Colonic mucosa (tissue), 4 donors: Measurements from ENCODE around the gene SULF2. TPM values are rescaled to one million over a fixed set of nuclear protein-coding genes. Genes with fewer than 3 reads are reported as not detected.

Source experiments
- DNase-seq: peaks from one replicate; pipeline ENCODE4 v3.0.0-alpha.2; 2020
- H3K27ac ChIP-seq: fragments of 200-600 bp; one replicate; pipeline ENCODE4 v1.8.0; 2021
- H3K27me3 ChIP-seq: fragments of 200-600 bp; one replicate; pipeline ENCODE4 v1.8.0; 2021
- H3K36me3 ChIP-seq: fragments of 200-600 bp; one replicate; pipeline ENCODE4 v1.8.0; 2021
- H3K4me1 ChIP-seq: fragments of 200-600 bp; one replicate; pipeline ENCODE4 v1.8.0; 2021; ENCODE audit warnings: mild to moderate bottlenecking
- H3K4me3 ChIP-seq: fragments of 200-600 bp; one replicate; pipeline ENCODE4 v1.8.0; 2021
- H3K9ac ChIP-seq, 2 donors: one replicate each; pipeline ENCODE4 v1.7.0; 2013; ENCODE audit warnings: control low read depth in 2 of 2, low read depth in 2 of 2, low read length in 2 of 2
- H3K9me3 ChIP-seq: fragments of 200-600 bp; one replicate; pipeline ENCODE4 v1.8.0; 2021
- intact Hi-C: fragments of 100-400 bp; cut with DNase I; formaldehyde crosslinking; loops from one replicate; pipeline ENCODE4 v1.14.1; 2022
- total RNA-seq, 2 donors: library from RNA; stranded (reverse); fragmentation: NEBNext Ultra II Directional in 1 of 2; extraction: Animal tissue kit (Norgen Biotek cat#: 25700) in 1 of 2; gene quantifications; one replicate each; pipeline ENCODE4 v1.2.1, GENCODE V29; 2021
- TF ChIP-seq, protein P1 (sequence below): fragments of 200-600 bp; IDR thresholded peaks from one replicate; pipeline ENCODE4 v1.8.0; 2022; ENCODE audit warnings: antibody characterized with exemption, mild to moderate bottlenecking
- donor health status: healthy.
- donor health status: DM: no; HTN: no; CAD: no.
- donor health status: DM: no; HTN: no; CAD: no.

Gene SULF2
- total RNA-seq, 2 donors from 2014 or later, result 97.9 to 153 TPM

DNA sequence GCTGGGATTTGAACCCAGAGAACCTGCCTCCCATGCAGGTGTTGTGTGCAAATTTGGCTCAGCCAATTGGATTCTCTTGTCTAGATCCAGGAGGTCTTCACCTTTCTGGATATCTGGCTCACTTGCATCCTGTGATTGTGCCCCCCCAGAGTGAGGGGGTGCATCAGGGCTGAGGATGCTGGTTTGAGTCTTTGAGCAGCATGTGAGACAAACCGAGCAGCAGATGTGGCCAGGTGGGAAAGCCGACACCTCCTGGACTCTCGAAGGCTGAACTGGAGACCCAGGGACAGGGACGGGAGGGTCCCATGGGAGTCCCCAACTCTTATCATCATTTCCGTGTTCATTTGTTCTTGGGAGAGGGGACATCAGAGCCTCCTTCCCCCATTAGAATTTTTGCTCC is 30.6 kb upstream of the SULF2 start:
- Histone ChIP-seq H3K4me1 (no peaks in the 10 kb centered on the region), H3K36me3 (no peaks in the 10 kb centered on the region), H3K9ac (no peak overlapping the region), H3K27me3 (no peaks in the 10 kb centered on the region), H3K4me3 (no peak overlapping the region), H3K27ac (no peak overlapping the region), H3K9me3 (no peaks in the 10 kb centered on the region)
- intact Hi-C loops, result no loop called here
- no peak for DNase-seq
- TF ChIP-seq, protein P1, sequence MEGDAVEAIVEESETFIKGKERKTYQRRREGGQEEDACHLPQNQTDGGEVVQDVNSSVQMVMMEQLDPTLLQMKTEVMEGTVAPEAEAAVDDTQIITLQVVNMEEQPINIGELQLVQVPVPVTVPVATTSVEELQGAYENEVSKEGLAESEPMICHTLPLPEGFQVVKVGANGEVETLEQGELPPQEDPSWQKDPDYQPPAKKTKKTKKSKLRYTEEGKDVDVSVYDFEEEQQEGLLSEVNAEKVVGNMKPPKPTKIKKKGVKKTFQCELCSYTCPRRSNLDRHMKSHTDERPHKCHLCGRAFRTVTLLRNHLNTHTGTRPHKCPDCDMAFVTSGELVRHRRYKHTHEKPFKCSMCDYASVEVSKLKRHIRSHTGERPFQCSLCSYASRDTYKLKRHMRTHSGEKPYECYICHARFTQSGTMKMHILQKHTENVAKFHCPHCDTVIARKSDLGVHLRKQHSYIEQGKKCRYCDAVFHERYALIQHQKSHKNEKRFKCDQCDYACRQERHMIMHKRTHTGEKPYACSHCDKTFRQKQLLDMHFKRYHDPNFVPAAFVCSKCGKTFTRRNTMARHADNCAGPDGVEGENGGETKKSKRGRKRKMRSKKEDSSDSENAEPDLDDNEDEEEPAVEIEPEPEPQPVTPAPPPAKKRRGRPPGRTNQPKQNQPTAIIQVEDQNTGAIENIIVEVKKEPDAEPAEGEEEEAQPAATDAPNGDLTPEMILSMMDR, result no peak

DNA sequence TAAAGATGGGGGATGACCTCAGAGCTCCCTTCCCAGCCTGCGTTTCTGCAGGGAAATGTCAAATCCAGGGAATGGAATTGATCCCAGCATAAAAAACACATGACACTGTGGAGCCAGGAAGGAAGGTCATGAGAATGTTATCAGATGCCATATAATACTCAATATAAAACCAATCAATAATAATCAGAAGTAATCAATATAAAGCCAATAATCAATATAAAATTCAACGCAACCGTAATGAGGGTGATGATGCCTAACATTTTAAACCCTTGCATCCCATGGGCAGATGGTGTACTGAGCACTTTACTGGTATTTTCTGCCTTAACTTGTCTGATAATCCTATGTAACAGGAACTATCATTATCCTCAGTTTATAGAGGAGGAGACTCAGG is 30.1 kb upstream of the SULF2 start:
- no peak overlapping the region for H3K27ac ChIP-seq
- no peaks in the 10 kb centered on the region for H3K36me3 ChIP-seq
- no peak overlapping the region for H3K4me3 ChIP-seq
- H3K4me1 ChIP-seq, result no peaks in the 10 kb centered on the region
- H3K27me3 ChIP-seq, result no peaks in the 10 kb centered on the region
- TF ChIP-seq, protein P1, result no peak
- H3K9ac ChIP-seq, result no peak overlapping the region
- no peak for DNase-seq
- intact Hi-C loops, result no loop called here
- H3K9me3 ChIP-seq, result no peaks in the 10 kb centered on the region

DNA sequence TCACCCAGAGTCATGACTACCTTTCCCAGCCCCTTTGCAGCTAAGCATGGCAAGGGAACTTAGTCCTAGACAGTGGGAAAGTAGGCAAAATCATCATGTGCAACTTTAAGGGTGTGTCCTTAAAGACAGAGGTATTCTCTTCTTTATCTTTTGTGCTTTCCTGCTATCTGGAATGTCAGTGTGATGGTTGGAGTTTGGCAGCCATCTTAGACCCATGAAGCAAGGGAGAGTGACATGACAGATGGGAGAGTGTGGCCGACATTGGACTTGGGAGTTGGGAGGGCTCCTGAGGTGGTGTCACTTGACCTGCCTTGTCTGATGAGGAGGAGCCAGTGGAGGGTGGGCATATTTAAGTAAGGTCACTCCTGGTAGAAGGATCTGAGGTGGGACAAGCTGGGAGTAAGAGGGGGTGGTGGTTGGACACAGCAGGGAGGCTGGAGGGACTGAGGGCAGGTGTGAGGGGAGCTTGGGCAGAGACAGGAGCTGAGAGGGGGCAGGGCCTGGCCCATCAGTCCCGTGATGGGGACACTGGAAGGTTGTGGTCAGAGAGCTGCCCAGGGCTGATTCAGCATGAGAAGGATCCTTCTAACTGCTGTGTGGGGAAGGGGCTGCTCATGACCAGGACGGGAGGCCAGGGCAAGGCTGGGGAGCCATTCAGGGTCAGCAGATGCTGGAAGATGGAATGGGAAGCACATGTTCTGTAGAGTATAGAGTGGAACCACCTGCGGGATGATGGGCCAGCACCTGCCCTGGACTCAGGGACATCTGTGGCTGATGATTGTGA is 29.5 kb upstream of the SULF2 start:
- H3K9ac ChIP-seq, result no peak overlapping the region
- no peak overlapping the region for H3K4me3 ChIP-seq
- H3K9me3 ChIP-seq, result no peaks in the 10 kb centered on the region
- TF ChIP-seq, protein P1, result no peak
- H3K36me3 ChIP-seq, result no peaks in the 10 kb centered on the region
- no peaks in the 10 kb centered on the region for H3K27me3 ChIP-seq
- no peak for DNase-seq
- H3K27ac ChIP-seq, result no peak overlapping the region
- intact Hi-C loops, result no loop called here
- no peaks in the 10 kb centered on the region for H3K4me1 ChIP-seq

DNA sequence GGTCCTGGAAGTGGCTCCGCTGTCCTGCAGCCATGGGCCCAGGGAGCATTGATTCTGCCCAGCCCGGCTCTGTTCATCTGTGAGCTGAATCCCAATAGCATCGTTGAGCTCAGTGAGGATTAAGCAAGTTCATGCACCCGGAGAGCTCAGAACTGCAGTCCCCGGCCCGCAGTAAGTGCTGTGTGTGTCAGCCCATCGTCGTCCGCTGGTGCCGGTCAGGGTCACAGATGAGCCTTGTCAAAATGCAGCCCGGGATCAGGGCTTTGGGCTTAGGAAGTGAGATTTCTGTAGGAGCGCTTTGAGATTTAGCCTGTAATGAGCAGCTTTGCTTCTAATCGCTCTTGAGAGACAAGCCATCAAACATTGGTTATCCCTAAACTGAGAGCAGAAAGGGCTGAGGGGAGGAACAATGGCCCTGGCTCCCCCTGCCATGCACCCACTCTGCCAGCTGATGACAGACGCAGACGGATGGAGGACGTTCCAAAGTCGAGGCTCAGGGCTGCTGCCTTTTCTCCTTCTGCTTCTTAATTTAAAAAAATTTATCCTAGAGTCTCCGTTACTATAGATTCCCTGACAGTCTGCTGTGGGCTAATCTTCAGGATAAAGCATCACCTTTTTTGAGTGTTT is 25.6 kb upstream of the SULF2 start:
- Histone ChIP-seq H3K9ac (no peak overlapping the region), H3K27ac (no peak overlapping the region), H3K36me3 (no peaks in the 10 kb centered on the region), H3K4me1 (no peaks in the 10 kb centered on the region), H3K4me3 (no peak overlapping the region), H3K9me3 (no peaks in the 10 kb centered on the region), H3K27me3 (no peaks in the 10 kb centered on the region)
- DNase-seq, result no peak
- intact Hi-C loops, result no loop called here
- TF ChIP-seq, protein P1, result no peak

DNA sequence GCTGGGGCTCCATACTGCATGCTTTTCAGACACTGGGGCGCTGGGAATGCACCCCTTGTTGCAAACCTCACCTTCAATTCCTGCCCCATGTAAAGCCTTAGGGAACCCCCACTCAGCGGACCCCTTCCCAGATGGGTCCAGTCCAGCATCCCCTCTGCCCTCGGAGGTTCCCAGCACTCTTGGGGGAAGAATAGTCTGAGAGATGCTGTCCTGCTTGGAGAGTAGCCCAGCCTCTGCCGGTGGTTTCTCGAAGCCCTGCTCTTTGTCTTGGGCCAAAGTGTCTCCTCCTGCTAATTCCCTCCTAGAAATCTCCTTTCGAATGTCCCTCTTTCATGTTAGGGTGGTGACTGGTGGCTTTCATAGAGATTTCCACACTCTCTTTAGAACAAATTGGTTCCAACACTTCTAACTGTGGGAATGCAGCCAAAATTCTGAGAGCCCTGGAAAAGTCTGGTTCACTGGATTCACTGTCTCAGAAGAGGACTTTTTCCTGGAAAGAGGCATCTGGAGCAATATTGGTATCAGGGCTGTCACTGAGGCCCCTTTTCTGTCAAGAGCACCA is 24.9 kb upstream of the SULF2 start:
- H3K36me3 ChIP-seq, result no peaks in the 10 kb centered on the region
- H3K27me3 ChIP-seq, result no peaks in the 10 kb centered on the region
- no peak overlapping the region for H3K27ac ChIP-seq
- no peaks in the 10 kb centered on the region for H3K4me1 ChIP-seq
- TF ChIP-seq, protein P1, result no peak
- no peak overlapping the region for H3K9ac ChIP-seq
- DNase-seq, result no peak
- intact Hi-C loops, result no loop called here
- H3K9me3 ChIP-seq, result no peaks in the 10 kb centered on the region
- no peak overlapping the region for H3K4me3 ChIP-seq
